PC-3 (cell line): ENCODE measurements around the gene FYN.

Source experiments
- CTCF ChIP-seq: fragments of 300-600 bp; sonication (generic); conservative IDR thresholded peaks from 2 replicates; pipeline ENCODE4 v1.5.1; 2017; ENCODE audit warnings: antibody characterized with exemption, low read depth, mild to moderate bottlenecking, low read length
- EZH2 ChIP-seq: fragments of 300-600 bp; sonication (generic); IDR thresholded peaks from one replicate; pipeline ENCODE4 v1.6.1; 2017; ENCODE audit warnings: antibody characterized with exemption, mild to moderate bottlenecking, low read length; ENCODE audit not compliant: unreplicated experiment

- TF ChIP-seq CTCF (no peak), EZH2 (no peak)
Measured at GRCh38 chr6:111696814-111697213, 176.4 kb downstream of the FYN start.
